Left hindlimb (tissue), 1 donor: ENCODE data around the gene C8B.

Experiments
- DNase-seq: peaks from one replicate; pipeline ENCODE4 v3.0.0-alpha.2; 2018

The C8B gene

DNA sequence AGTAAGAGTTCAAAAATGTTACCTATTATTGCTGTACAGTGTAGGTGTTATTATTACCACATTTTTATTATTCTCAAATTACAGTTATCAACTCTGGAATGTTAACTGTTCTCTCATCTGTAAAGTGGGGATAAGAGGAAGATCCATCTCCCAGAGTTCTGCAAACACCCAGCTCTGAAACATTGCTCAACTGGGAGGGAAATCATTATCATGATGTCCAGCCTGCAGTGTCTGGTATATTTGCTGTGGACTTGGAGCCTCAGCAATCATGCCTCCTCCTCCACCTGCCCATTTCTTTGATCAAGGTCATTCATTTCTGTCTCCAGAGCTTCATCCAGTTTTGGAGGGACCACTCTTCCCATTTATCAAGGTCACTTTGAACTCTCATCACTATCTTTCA lies 71.8 kb downstream of the C8B start:
- DNase-seq = no peak

- no peak for DNase-seq
Measured at GRCh38 chr1:56890229-56890628, 75.6 kb downstream of the C8B start.

DNA sequence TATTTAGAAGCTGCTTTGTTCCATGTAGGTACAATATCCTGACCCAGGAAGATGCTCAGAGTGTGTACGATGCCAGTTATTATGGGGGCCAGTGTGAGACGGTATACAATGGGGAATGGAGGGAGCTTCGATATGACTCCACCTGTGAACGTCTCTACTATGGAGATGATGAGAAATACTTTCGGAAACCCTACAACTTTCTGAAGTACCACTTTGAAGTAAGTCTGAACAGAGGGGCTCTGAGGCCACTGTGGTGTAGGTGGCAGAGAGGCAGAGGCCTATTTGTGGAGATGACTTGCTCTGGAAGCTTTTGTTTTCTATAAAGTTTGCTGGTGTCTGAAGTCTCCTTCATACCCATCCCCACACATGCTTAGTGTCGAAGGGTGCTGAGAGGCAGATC lies 84.4 kb downstream of the C8B start:
- DNase-seq = no peak

- no peak for DNase-seq
Measured at GRCh38 chr1:56880774-56881173, 85.0 kb downstream of the C8B start.
